ENCODE measurements around the gene SPRY4. TPM values are rescaled to one million over a fixed set of nuclear protein-coding genes. Genes with fewer than 3 reads are reported as not detected.
A peak's percentile ranks its signal among the peaks of the same experiment; 100 is the strongest.

SPRY4 gene
- total RNA-seq, 1 experiment from 2014 or later = 140 TPM

- no peak for TF ChIP-seq ZNF512 (CRISPR knock-in tag; IDR thresholded peaks at IDR 0.05; ENCODE audit: borderline replicate concordance)
- no peak for TF ChIP-seq MYBL2 (CRISPR knock-in tag; IDR thresholded peaks at IDR 0.05)
- no peak for TF ChIP-seq OVOL2 (CRISPR knock-in tag; IDR thresholded peaks at IDR 0.05; ENCODE audit: borderline replicate concordance)
- no peak for TF ChIP-seq SP1 (CRISPR knock-in tag; conservative IDR thresholded peaks at IDR 0.05)
- no peak for TF ChIP-seq IRF2 (CRISPR knock-in tag; IDR thresholded peaks at IDR 0.05; ENCODE audit: borderline replicate concordance, low read depth)
- no peak for TF ChIP-seq FOXP1 (CRISPR knock-in tag; IDR thresholded peaks at IDR 0.05; ENCODE audit: borderline replicate concordance)
- no peak for TF ChIP-seq ZNF416 (CRISPR knock-in tag; IDR thresholded peaks at IDR 0.05)
- TF ChIP-seq PRDM15 (CRISPR knock-in tag; IDR thresholded peaks at IDR 0.05) = no peak
- TF ChIP-seq FOXP4 (CRISPR knock-in tag; IDR thresholded peaks at IDR 0.05) = 0 out of 2 replicates have a peak, but pooled peaks have one; percentile 32
- no peak for TF ChIP-seq ATF2 (CRISPR knock-in tag; IDR thresholded peaks at IDR 0.05; ENCODE audit: borderline replicate concordance, low read depth)
- no peak for TF ChIP-seq CBFB (CRISPR knock-in tag; IDR thresholded peaks at IDR 0.05; ENCODE audit: low read depth)
- no peak for TF ChIP-seq ESRRA (CRISPR knock-in tag; IDR thresholded peaks at IDR 0.05; ENCODE audit: borderline replicate concordance)
- no peak; the same call in 1 of the 2 replicates for TF ChIP-seq SMAD3 (CRISPR knock-in tag; IDR thresholded peaks at IDR 0.05; ENCODE audit: borderline replicate concordance)
- TF ChIP-seq CREB1 (CRISPR knock-in tag; IDR thresholded peaks at IDR 0.05) = no peak
- TF ChIP-seq HMGXB4 (CRISPR knock-in tag; IDR thresholded peaks at IDR 0.05) = no peak
- TF ChIP-seq RELA (CRISPR knock-in tag; IDR thresholded peaks at IDR 0.05; ENCODE audit: borderline replicate concordance) = no peak
- no peak for TF ChIP-seq SMAD4 (CRISPR knock-in tag; IDR thresholded peaks at IDR 0.05)
- TF ChIP-seq HMGA2 (CRISPR knock-in tag; IDR thresholded peaks at IDR 0.05) = no peak
- TF ChIP-seq ZNF423 (CRISPR knock-in tag; IDR thresholded peaks at IDR 0.05) = no peak
Measured at GRCh38 chr5:142324136-142324870, 518 bp downstream of the SPRY4 start (continued).

Data from WTC11 (cell line).